Central memory CD4-positive, alpha-beta T cell (primary cell): ENCODE data around the gene AVP.
"Not testable (repeated sequence)": the region's sequence is repeated elsewhere in the genome, so short reads cannot be mapped to it uniquely, and the experiment has no call there.

Source experiments
- DNase-seq: peaks from one replicate; pipeline ENCODE4 v3.0.0; 2022

Gene AVP

DNA sequence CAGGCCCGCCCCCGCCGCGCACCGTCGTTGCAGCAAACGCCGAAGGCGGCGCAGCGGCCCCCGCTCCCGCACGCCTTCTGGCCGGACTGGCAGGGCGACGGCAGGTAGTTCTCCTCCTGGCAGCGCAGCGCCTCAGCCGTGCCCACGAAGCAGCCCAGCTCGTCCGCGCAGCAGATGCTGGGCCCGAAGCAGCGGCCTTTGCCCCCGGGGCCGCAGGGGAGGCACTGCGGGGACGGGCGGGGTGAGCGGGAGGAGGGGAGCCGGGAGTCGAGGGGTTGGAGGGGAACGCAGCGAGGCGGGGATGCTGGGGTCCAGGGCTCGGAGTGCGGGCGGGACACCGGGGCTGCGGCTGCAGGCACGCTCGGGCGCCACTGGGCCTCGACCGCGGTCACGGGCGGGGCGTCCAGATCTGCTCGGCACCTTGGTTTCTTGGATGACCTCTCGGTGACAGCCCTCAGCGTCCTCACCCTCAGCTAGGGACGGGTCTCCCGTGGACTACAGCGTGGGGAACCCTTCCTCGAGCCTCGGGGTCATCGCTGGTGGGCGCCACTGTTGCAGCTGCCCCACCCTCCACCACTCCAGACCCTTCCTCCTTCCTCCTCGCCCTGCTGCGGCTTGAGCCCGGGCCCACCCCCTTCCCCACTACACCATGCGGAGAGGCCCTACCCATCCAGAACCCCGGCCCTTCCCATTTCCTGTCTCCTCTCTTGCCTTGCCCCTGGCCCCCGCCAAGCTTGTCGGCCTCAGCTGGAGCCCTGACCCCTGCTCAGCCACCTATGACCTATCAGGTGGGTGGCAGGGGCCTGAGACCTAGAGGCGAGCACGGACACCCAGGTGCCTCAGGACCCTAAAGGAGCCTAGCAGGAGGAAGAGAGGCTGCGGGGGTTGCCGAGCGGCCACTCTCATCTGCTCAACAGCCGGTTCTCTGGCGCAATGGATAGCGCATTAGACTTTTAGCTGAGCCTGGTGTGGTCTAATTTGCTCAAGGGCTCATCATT, 1.3 kb downstream of the AVP start:
- no peak for DNase-seq

DNA sequence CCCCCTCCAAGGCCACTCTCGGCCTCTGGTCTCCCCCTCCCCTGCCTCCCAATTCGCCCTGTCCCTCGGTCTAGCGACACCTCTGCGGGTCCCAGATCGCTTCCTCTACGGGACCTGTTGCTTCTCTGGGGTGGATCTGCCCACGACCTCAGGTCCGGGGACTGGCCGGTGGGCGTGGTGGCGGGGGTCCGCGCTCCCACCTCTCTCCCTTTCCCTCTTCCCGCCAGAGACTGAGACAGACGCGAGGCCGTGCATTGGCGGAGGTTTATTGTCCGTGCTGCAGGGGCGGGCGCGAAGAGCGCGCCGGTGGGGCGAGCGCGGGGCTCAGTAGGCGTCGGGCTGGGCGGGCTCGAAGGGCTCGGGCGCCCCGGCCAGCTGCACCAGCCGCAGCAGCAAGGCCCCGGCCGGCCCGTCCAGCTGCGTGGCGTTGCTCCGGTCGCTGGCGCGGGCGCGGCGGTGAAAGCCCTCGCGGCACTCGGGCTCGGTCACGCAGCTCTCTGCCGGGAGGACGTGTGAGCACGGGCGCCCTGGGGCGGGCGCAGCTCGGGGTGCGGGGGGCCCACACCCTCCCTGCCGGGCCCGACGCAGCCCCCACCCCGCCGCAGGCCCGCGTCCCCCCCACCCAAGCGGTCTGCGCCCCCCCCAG, 2.1 kb downstream of the AVP start:
- DNase-seq: no peak

DNA sequence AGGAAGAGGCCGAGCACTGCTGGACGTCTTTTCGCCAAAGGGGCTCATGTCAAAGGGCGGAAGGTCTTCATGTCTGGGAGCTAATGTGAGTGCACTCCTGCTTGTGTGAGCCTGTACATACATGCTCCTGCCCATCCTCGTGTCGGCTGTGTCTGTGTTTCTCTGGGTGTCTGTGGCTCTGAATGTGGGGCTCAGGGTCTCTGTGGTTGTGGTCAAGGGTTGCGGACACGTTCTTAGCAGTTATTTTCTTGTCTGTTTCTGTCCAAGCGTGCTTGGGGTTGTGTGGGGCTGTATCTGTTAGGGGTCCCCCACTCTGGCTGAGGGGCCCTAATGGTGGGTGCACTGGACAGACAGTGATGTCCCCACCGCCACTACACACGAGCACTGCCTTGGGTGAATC, 2.9 kb downstream of the AVP start:
- DNase-seq: no peak

DNA sequence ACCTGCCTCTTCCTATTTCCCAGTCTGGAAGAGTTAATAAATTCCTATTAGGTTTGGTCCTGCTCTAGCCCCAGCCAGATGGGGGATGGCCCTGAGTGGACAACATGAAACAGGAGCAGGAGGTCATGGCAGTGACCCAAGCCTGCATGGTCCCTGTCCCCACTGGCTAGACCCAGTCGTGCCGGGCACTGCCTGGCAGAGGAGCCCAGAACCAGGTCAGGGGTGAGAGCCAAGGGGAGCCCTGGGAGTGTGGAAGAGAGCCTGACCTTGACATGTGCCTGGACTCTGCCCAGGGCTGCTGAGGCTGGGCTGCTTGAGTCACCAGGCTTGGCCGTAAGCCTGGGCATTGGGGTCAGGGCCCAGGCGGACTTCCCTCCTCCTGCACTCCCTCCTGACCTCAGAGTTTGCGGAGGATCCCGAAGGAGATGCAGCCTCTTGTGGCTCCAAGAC, 3.6 kb downstream of the AVP start:
- DNase-seq: no peak

DNA sequence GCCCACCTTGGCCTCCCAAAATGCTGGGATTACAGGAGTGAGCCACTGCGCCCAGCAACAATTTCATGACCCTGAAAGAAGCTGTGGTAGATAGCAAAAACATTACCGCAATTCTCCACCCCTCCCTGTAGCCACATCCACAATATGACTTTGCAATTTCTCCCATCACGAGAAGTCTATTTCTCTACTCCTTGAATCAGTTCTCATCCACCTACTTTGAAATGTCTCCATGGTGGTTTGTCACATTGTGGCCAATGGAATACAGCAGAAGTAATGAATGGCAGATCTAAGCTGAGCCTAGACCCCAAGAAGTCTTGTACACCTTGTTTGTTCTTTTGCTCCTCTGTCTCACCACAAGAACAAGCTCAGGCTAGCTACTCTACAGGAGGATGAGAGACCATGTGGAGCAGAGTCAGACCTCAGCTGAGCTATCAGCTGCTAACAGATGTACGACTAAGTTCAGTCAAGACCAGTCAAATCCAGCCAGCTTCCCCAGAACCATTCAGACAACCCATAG, 6.8 kb downstream of the AVP start:
- no peak for DNase-seq

DNA sequence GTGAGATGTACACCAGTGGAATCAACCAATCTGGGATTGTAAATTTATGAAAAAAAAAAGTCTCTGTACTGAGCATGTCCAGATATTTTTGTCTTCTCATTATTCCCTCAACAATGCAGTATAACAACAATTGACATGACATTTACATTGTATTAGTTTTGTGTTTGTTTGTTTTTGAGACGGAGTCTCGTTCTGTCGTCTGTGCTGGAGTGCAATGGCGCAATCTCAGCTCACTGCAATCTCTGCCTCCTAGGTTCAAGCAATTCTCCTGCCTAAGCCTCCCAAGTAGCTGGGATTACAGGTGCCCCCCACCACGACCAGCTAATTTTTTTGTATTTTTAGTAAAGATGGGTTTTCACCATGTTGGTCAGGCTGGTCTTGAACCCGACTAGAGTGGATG, 9.2 kb downstream of the AVP start:
- not testable (repeated sequence) for DNase-seq

DNA sequence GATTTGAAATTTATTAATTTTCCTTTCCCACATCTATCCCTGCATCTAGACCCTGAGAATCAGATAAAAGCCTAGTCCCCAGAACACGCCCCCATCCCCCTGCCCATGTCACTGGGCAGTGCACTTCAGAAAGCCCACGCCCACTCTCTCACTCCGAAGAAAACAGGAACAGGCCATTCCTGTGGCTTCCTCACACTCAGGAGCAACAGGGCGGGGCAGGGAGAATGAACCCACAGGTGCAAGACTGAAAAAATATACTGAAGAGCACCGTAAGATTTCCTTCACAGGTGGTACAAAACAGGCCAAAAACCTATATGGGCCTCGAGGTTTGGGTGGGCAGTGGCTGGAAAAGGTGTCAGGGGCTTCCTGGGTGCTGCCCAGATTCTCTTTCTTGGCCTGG, 9.7 kb downstream of the AVP start:
- no peak for DNase-seq

DNA sequence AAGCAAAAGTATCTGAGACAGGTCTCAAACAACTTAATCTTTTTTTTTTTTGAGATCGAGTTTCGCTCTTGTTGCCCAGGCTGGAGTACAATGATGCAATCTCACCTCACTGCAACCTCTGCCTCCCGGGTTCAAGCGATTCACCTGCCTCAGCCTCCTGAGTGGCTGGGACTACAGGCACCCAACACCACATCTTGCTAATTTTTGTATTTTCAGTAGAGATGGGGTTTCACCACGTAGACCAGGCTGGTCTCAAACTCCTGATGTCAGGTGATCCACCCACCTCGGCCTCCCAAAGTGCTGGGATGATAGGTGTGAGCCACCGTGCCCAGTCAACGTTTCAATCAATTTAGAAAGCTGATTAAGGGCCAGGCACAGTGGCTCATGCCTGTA, 11.3 kb downstream of the AVP start:
- not testable (repeated sequence) for DNase-seq

DNA sequence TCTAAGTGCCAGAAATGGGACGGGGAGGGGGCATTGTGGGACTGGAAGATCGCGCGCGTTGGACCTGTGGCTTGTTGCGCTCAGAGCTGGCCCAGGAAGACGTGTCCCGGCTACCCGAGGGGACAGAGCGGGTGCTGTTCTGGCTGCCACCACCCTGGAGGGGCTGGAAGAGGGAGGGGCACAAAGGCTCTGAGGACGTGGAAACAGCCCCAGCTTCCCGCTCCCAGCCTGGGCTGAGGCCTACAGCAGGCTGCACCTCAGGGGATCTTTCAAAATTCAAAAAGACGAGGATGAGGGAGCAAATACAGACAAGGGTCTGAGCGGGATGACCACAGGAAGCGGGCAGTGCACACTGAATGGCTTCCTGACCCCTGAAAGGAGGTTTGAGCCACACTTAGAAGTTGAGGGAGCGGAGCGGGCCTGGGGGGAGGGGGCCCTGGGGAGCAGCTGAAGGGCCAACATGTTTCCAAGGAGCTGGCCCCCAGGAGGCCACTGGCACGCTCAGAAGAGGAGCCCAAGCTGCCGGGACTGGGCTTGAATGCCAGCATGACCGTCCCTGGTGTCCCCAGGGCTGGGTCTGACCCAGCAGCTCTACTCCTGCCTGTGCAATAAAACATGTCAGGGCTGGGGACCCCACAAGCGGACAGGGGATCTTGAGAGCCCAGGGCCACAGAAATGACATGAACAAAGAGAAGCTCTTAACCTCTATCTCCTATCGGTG, 11.8 kb downstream of the AVP start:
- DNase-seq: no peak

DNA sequence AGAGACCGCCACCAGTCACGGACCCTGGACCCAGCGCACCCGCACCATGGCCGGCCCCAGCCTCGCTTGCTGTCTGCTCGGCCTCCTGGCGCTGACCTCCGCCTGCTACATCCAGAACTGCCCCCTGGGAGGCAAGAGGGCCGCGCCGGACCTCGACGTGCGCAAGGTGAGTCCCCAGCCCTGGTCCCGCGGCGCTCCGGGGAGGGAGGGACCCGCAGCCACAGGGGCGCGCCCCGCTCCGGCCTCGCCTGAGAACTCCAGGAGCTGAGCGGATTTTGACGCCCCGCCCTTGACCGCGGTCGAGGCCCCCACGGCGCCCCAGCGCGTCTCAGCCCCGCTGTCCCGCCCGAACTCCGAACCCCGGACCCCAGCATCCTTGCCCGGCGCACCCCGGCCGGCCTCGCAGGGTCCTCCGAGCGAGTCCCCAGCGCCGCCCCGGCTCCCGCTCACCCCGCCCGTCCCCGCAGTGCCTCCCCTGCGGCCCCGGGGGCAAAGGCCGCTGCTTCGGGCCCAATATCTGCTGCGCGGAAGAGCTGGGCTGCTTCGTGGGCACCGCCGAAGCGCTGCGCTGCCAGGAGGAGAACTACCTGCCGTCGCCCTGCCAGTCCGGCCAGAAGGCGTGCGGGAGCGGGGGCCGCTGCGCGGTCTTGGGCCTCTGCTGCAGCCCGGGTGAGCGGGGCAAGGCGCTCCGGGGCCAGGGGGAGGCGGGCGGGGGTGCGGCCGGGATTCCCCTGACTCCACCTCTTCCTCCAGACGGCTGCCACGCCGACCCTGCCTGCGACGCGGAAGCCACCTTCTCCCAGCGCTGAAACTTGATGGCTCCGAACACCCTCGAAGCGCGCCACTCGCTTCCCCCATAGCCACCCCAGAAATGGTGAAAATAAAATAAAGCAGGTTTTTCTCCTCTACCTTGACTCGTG, 12.7 kb downstream of the AVP start, which contains the start of gene OXT:
OXT (plus strand) TSS at position 11 of the 920 bp plus-strand sequence; CDS start at position 47, 36 bp downstream.
- peak; percentile 70 for DNase-seq

DNA sequence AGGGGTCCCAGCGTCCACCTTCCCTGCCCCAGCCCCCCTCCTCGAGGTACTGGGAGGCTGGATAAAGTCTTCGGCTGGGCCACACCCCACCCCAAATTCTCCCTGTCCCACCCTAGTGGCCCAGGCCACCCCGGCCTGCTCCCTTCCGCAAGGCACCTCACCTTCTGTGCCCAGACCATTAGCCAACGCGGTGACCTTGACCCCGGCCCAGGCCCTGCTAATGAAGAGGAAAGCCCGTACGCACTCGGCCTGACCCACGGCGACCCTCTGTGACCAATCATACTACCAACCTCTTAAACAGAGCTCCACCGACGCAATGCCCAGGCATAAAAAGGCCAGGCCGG, 13.3 kb downstream of the AVP start:
- no peak for DNase-seq

DNA sequence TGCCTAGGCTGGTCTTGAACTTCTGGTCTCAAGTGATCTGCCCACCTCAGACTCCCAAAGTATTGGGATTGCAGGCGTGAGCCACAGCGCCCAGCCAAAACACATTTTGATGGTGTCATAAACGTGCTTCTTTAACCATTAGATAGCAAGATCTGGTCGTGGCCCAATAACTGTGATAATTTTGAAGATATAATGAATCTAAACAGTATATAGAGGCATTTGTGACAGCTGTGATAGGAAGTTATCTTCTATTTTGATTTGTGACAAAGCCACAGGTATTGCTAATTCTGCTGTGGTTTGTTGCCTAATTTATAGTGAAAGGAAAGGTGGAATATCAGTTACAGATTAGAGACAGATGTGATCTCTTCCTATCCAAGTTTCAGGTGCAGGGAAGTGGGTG, 13.8 kb downstream of the AVP start:
- DNase-seq: no peak

DNA sequence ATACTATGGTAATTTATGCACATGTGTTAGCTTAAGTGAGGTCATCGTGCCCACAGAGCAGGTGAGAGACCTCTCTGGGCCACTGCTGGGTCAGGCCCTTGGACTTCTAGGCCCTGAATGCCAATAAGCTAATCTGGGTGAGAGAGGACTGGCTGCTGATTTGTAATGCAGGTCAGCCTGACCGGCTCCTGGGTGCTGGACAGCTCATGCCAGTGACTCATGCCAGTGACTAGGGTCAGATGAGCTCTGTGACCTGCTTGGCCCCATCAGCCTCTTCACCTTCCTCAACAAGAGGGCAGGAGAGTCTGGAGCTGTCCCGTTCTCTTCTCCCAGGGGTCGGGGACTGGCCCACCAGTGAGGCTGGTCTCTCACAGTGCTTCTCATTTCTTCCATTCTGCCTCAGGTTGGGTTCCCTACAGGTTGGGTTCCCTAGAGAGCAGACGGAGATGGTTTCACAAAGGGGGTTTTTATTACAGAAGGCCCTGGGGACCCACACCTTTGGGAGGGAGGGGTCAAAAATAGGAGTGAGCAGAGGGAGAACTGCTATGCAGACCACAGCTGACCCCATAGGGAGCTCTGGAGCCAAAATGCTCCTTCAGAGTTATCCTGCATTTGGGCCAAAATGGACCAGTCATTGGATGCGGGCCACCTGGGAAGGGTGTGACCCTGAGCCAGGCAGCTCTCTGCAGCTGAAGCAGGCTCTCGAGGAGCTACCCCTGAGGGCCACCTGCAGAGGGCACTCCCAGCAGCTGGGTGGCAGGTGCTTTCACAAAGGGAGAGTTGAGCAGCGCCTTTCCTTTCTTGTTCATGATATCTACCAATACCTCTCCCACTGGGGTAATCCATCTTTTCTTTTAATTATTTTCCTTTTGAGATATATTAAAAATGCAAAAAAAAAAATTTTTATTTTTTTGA, 15.3 kb downstream of the AVP start:
- no peak for DNase-seq

DNA sequence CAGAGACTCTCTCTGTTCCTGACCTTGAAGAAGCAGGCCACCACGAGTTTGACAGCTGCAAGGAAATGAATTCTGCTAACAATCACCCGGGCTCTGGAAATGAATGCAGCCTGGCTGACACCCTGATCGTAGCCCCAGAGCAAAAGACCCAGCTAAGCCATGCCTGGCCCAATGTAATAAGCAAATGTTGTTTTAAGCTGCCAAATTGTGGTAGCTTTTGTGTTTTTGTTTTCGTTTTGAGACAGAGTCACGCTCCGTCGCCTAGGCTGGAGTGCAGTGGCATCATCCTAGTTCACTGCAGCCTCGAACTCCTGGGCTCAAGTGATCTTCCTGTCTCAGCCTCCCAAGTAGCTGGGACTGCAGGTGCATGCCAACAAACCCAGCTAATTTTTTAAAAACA, 16.4 kb downstream of the AVP start:
- no peak for DNase-seq

DNA sequence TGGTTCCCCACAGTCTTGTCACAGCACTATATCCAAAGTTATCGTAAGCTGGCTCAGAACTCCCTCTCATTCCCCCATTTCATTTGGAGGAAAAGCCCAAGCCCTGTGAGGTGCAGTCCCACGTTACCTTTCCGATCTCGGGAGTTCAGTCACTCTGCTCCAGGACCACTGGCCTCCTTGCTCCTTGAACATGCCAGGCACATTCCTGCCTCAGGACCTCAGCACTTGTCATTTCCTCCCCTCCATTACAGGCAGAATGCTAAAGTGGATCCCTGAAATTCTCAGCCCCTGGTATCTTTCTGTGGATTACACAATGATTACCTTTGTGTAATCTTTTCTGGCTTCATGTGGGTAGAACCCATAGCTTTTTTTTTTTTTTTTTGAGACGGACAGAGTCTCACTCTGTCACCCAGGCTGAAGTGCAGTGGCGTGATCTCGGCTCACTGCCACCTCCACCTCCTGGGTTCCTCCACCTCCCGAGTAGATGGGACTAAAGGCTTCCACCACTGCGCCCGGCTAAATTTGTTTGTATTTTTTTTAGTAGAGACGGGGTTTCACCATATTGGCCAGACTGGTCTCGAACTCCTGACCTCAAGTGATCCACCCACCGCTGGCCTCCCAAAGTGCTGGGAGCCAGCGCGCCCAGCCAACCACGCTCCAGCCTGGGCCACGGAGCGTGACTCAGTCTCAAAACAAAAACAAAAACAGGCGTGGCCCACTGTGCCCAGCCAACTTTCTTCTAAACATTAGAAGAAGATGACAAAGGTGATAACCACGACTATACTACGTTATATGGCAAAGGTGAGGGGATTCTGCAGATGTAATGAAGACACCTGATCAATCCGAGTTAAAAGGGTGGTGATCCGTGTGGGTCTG, 17.1 kb downstream of the AVP start:
- DNase-seq: no peak

DNA sequence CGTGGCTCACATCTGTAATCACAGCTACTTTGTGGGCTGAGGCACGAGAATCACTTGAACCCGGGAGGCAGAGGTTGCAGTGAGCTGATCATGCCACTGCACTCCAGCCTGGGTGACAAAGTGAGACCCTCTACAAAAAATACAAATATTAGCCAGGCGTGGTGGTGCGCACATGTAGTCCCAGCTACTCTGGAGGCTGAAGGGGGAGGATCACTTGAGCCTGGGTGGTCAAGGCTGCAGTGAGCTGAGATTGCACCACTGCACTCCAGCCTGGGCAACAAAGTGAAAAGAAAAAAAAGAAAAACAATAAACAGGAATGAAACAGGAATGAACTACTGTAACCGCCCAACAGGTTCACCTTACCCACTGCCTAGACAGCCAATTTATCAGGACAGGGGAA, 20.4 kb downstream of the AVP start:
- DNase-seq: not testable (repeated sequence)

DNA sequence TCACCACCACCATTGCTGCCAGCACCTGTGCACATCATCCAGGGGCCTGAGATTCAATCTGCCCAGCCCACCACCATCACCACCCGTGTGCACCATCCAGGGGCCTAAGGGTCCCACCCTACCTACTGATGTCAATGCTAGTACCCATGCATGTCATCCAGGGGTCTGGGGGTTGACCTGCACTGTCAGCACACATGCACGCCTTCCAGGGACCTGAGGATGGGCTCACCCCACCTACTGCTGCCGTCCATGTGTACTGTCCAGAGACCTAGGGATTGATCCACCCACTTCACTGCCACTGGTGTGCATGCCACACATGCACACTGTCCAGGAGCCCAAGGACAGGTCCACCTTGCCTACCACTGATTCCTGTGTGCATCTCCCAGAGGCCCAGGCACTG, 25.0 kb downstream of the AVP start:
- no peak for DNase-seq

DNA sequence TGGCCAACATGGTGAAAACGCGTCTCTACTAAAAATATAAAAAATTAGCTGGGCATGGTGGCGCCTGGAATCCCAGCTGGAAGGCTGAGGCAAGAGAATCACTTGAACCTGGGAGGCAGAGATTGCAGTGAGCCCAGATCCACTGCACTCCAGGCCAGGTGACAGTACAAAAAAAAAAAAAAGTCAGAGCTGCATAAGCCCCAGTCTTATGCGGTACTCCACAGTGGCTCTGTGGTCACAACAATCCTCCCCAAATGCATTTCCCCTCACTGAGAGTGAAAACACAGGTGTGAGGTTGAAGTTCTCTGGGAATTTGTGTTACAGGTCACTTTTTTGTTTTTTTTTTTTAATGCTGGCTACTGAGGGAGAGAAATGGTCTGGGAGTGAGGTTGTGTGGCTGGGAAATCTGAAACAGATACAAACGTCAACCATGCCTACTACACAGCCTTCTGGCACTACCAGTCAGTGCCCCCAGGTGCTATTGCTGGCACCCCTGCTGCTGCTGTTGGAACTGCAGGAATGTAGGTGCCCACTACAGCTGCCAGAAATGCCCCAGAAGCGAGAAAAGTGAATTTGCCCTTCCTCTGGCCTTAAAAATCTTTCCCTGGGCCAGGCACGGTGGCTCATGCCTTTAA, 33.0 kb downstream of the AVP start:
- DNase-seq: no peak
